HG02759 (cell line): Measurements from ENCODE around the gene PLAU.
A peak's percentile ranks its signal among the peaks of the same experiment; 100 is the strongest.
"Not testable (repeated sequence)": the region's sequence is repeated elsewhere in the genome, so short reads cannot be mapped to it uniquely, and the experiment has no call there.

Experiments
- ATAC-seq: cut with Tn5 transposase; IDR thresholded peaks from one replicate; pipeline ENCODE4 v1.9.1; 2021; ENCODE audit warnings: mild to moderate bottlenecking, moderate library complexity; ENCODE audit not compliant: unreplicated experiment

Gene PLAU

DNA sequence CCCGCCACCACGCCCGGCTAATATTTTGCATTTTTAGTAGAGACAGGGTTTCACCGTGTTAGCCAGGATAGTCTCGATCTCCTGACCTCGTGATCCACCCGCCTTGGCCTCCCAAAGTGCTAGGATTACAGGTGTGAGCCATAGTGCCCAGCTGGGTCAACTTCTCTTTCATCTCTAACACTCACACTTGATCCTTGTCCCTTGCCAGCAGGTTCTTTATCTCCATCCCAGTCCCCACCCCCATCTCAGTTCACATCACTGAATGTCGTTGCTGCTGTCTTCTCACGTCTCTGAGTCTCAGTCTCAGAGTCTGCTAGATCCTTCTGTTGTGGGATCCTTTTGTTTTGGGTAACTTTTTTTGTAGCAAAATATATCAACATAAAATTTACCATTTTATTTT lies 15.6 kb upstream of the PLAU start:
- not testable (repeated sequence) for ATAC-seq

DNA sequence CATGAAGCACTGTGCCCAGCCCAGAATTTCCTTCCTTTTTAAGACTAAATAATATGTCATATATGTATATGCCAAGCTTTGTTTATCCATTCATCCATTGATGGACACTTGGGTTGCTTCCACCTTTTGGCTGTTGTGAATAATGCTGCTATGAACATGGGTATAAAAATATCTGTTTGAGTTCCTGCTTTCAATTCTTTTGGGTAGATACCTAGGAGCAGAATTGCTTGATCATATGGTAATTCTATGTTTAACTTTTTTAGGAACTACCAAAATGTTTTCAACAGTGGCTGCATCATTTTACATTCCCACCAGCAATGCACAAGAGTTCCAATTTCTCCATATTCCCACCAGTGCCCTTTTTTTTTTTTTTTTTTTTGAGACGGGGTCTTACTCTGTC lies 13.2 kb upstream of the PLAU start:
- ATAC-seq = no peak

DNA sequence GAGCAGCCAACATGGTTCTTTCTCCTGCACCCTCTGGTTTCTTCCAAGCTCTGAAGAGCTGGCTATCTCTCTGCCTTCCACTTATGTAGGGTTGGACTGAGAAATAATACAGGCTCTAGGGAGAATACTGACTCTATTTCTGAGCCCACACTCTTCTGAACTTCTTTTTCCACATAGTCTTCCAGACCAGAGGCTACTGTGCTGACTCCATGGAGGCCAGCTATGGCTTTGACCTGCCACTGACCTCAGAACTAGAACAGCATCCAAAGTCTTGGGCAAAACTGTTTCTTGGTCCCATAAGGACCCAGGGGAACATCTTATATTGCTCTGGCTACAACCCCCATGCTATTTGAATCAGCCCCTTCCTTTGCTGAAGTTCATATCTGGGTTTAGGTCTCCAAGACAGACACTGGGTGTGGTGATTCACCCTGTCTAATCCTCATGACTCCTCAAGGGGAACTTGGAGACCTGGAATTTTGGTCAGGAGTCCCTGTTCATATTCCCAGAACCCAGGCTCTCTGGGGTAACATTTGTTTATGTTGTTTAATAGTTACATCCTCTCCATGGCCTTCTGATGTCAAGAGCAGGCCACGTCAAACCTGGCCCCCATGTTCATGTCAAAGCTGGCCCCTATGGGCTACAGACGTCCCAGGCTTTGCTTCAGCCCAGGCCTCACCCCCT lies 12.1 kb upstream of the PLAU start:
- ATAC-seq = no peak

DNA sequence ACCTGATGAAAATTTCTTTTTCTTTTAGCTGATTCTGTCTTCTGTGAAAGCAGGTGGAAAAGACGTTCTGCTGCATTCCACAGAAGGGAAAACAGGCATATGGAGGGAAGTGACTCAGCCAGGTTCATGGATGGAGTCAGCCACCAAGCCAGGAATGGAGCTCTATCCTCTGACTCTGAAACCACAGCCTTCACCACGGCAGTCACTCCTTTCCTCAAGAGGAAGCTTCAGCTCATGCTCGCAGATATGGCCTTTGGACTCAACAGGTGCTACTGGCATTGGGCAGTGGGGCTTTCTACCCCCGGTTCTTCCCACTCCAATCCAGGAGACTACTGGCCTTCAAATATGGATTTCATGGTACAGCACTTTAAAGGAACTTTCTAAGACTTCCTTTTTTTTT lies 11.5 kb upstream of the PLAU start:
- ATAC-seq = no peak

DNA sequence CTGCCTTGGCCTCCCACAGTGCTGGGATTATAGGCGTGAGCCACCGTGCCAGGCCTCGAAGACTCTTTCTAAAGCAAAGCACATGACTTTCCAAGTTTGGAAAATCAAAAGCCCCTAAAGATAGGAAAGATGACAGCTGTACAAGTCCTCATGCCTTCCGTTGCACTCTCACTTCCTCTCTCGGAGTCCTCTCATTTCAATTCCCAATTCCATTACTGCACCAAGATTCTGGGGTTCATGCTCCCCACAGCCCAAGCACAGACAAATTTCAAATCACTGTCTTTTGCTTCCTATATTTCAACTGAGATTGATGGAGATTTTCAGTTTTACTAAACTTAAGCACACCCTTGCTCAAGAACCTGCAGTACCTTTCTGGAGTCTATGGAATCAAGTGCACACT lies 10.9 kb upstream of the PLAU start:
- ATAC-seq = no peak

GRCh38 chr10:73901261-73901660 lies 9.7 kb upstream of the PLAU start:
- ATAC-seq = no peak

DNA sequence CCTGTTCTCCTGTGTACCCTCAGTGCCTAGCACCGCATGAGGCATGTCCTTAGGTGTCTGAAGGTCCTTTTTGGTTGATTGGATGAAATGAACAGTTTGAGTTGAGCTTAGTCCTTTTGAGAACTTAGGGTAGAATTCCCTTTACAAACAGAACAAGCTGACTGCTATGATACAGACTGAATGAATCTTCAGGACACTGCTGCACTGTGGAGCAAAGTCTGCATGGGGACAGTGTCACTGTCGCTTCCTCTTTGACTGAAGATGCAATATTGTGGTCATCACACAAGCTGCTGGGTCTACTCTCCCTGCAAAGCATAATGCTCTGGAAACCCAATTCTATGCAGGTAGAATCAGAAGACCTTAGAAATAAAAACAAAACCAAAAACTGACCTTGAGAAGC lies 8.6 kb upstream of the PLAU start:
- ATAC-seq = no peak

- no peak for ATAC-seq
These were observed 5.5 kb upstream of the PLAU start for GRCh38 chr10:73905256-73906020.

DNA sequence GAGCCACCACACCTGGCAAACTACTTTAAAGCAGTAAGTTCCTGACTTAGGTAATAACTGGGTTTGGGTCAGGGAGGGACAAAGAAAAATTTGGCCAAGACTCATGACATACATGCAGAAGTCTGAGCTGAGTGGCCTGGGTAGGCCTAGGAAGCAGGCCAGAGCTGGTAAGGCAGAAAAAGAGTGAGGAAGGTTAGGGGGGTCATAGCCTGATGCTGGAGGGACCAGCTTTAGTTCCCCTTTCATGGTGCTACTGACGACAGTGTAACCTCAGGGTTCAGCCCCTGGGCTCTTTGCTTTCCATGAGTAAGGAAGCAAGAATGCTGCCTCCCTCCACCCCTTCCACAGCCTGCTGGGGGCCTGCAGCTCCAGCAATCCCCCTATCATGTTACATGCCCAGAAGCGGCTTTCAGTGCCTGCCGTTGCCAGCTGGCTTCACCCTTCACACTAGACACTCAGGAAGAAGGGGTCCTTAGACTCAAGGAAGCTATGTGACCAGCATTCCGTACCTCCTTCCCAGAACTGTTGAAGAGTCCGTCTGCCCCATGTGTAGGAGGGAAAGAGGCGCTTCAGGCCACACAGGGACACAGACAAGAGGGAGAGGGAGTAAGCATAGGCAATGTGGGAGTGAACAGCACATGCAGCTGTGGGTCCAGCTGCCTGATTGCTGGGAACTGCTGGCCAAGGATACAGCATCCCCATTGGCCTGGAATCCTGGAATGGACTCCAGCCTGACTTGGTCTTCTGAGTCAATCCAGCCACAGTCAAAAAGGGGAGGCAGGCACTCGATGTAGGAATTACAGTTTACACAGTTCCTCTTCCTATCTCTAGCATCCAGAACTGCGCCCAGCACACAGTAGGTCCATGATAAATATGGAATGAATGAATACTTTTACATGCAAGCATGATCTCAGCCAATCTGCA lies 4.1 kb upstream of the PLAU start:
- ATAC-seq = no peak

DNA sequence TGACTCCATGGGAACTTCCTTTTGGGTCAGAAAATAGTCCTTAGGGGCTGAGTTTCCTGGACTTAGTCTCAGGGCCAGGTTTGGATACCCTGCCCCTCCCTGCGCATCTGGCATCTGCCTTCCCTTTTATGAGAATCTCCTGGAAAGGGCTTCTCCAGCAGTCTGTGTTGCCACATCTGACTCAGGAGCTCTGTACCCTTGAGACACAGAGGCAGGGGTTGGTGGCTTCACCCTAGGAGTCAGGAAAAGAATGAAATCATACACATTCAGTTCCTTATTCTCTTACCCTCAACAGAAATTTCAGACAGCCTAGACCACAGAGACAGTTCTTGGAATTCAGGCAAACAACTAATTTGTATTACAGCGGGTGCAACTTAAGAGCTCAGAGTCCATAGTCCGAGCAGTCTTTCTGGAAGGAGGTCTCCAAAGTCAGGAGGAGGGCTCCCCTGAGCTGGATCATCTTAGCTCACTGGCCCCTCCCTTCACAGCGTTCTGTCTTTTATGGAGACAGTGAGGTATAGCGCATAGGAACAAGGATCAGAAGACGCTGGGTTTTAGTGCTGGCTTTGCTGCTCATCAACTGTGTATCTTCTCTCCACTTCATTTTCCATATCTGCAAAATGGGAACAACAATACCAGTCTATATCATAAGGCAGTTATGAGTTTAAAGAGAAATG lies 3.0 kb upstream of the PLAU start:
- ATAC-seq = no peak

DNA sequence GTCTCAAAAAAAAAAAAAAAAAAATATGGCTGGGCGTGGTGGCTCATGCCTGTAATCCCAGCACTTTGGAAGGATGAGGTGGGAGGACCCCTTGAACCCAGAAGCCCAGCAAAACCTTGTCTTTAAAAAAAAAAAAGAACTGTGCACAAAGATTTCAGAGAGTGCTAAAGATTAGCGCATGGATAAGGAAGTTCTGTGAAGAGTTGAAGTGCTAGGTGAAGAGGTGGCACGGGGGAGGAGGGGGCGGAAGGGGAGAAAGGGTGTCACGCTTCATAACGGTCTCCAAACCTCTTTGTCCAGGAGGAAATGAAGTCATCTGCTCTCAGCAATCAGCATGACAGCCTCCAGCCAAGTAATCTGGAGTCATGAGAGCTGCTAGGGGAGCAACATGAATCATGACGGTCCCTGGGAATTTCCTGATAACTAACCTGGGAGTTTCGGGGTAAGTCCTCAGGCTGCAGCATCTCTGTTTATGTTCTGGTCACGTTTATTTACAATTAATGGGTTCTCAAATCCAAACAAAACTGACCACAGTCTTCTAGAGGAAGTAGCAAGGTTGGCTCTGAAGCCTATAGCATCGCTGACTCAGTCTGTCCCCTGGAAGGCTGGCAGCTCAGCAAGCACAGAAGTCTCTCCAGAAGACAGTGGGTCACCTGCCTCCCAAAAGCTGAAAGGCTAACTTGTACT lies 1.9 kb upstream of the PLAU start:
- peak; percentile 50 for ATAC-seq

DNA sequence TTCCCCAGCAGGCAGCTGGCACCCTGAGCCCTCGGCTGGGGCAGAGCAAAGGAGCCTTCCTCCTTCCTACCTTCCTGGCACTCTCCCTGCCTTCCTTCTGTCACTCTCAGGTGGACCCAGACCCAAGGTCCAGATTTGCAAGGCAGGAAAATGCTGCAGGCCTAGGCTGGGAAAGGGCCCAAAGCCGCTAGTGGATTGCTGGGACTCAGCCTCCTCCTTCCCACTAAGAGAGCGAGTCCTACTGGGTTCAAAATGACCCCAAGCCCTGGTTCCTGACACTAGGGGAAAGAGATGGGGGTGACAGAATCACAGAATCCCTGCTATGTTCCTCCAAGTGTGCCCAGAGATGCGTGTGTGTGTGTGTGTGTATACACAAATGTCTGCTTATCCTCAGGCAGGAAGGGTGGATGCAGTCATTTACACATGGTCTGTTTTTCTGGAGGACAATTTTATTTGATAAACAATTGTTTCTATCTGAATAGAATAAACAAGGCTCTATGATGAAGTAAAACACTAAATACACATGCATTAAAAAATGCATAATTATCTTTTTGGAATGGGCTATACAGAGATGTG lies 1.3 kb upstream of the PLAU start:
- ATAC-seq = no peak

GRCh38 chr10:73910401-73910763 lies 550 bp upstream of the PLAU start:
- ATAC-seq = no peak

- ATAC-seq = no peak
These were observed 647 bp downstream of the PLAU start for GRCh38 chr10:73911553-73912004.

- no peak for ATAC-seq
These were observed 3.1 kb downstream of the PLAU start for GRCh38 chr10:73914036-73914435.

- no peak for ATAC-seq
These were observed 4.4 kb downstream of the PLAU start for GRCh38 chr10:73915206-73915851.

DNA sequence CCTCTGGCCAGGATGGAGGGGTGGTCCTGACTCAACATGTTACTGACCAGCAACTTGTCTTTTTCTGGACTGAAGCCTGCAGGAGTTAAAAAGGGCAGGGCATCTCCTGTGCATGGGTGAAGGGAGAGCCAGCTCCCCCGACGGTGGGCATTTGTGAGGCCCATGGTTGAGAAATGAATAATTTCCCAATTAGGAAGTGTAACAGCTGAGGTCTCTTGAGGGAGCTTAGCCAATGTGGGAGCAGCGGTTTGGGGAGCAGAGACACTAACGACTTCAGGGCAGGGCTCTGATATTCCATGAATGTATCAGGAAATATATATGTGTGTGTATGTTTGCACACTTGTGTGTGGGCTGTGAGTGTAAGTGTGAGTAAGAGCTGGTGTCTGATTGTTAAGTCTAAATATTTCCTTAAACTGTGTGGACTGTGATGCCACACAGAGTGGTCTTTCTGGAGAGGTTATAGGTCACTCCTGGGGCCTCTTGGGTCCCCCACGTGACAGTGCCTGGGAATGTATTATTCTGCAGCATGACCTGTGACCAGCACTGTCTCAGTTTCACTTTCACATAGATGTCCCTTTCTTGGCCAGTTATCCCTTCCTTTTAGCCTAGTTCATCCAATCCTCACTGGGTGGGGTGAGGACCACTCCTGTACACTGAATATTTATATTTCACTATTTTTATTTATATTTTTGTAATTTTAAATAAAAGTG lies 6.0 kb downstream of the PLAU start:
- no peak for ATAC-seq

DNA sequence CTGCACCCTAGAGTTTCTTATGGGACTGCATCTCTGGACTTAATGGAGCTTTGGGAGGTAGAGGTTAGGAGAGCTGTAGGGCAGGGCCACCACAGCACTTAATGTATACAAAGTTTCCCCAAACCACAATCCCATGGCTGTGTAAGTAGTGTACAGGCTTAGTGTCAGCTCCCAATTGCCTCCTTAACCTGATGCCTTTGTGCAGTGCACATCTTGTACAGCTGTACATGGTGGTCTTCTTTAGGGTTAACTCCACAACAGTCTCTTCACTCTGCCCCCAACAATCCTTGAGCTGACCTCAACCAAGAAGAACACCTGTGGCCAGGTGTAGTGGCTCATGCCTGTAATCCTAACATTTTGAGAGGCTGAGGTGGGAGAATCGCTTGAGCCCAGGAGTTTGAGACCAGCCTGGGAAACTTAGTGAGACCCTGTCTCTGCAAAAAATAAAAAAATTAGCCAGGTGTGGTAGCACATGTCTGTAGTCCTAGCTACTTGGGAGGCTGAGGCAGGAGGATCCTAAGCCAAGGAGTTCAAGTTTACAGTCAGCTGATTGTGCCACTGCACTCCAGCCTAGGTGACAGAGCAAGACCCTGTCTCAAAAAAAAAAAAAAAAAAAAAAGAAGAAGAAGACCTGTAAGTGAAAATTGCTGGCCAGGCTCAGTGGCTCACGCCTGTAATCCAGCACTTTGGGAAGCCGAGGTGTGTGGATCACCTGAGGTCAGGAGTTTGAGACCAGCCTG lies 6.8 kb downstream of the PLAU start:
- no peak for ATAC-seq
